B cell (primary cell): Measurements from ENCODE around the gene COPZ1. TPM values are rescaled to one million over a fixed set of nuclear protein-coding genes. Genes with fewer than 3 reads are reported as not detected.

Source experiments
- ATAC-seq: fragments of 200-7000 bp; cut with Tn5 transposase; one replicate; pipeline ENCODE4 v1.10.0; 2021; ENCODE audit warnings: low read depth, mild to moderate bottlenecking, moderate number of reproducible peaks, moderate library complexity
- CTCF ChIA-PET: fragments of 350-600 bp; sonication (Branson Sonifier 250); formaldehyde crosslinking; loops from one replicate; lab custom pipeline; 2021; ENCODE audit warnings: antibody characterized with exemption, inconsistent platforms; lab: Charles Lee
- POLR2A ChIA-PET: fragments of 350-600 bp; sonication (Branson Sonifier 250); formaldehyde crosslinking; loops from one replicate; lab custom pipeline; 2021; ENCODE audit warnings: antibody characterized with exemption; lab: Charles Lee
- DNase-seq: peaks from one replicate; pipeline ENCODE4 v3.0.0; 2013
- H2AFZ ChIP-seq: 2 replicates; pipeline ENCODE4 v1.6.1; 2012; ENCODE audit warnings: mild to moderate bottlenecking, low read depth, low read length; ENCODE audit not compliant: insufficient read depth, poor library complexity, severe bottlenecking
- H3K27ac ChIP-seq, 2 donors: 1 replicate in 1 of 2; 2 replicates in 1 of 2; pipeline ENCODE4 v1.5.1; 2012 to 2013; ENCODE audit warnings: low read length in 2 of 2, mild to moderate bottlenecking in 2 of 2, moderate library complexity in 1 of 2
- H3K27me3 ChIP-seq, 4 experiments: fragments of 200-600 bp in 1 of 4; sonication (generic) in 1 of 4; replicated peaks in 1 of 4; 1 replicate in 2 of 4; 2 replicates in 2 of 4; pipeline versions ENCODE4 v1.6.1 to v1.7.0; 2013 to 2016; ENCODE audit warnings: low read length in 3 of 4, mild to moderate bottlenecking in 2 of 4, mixed read lengths in 1 of 4, moderate library complexity in 1 of 4; ENCODE audit not compliant: insufficient read depth in 4 of 4, control insufficient read depth in 3 of 4; ENCODE audit errors: control extremely low read depth in 1 of 4
- H3K36me3 ChIP-seq, 2 experiments: replicated peaks in 1 of 2; 1 replicate in 1 of 2; 2 replicates in 1 of 2; pipeline versions ENCODE4 v1.6.1 to v1.7.1; 2013; ENCODE audit warnings: low read length in 1 of 2; ENCODE audit not compliant: insufficient read depth in 2 of 2, control insufficient read depth in 1 of 2; ENCODE audit errors: control extremely low read depth in 1 of 2, extremely low read depth in 1 of 2
- H3K4me1 ChIP-seq, 2 donors: fragments of 200-600 bp in 1 of 2; sonication (generic) in 1 of 2; 1 replicate in 1 of 2; 2 replicates in 1 of 2; pipeline versions ENCODE4 v1.5.1 to v1.6.1; 2013 to 2017; ENCODE audit warnings: low read length in 2 of 2; ENCODE audit not compliant: control insufficient read depth in 2 of 2, insufficient read depth in 2 of 2
- H3K4me2 ChIP-seq: replicated peaks from 2 replicates; pipeline ENCODE3; 2012; ENCODE audit warnings: mild to moderate bottlenecking, low read depth, low read length; ENCODE audit not compliant: poor library complexity, severe bottlenecking
- H3K4me3 ChIP-seq, 5 experiments: fragments of 200-600 bp in 1 of 5; sonication (generic) in 1 of 5; 1 replicate in 3 of 5; 2 replicates in 2 of 5; pipeline versions ENCODE4 v1.5.1 to v1.7.0; 2011 to 2016; ENCODE audit warnings: low read length in 4 of 5, mild to moderate bottlenecking in 4 of 5, low read depth in 2 of 5, control low read depth in 1 of 5, moderate library complexity in 1 of 5; ENCODE audit not compliant: insufficient read depth in 1 of 5; ENCODE audit errors: control extremely low read depth in 1 of 5, extremely low read depth in 1 of 5
- H3K79me2 ChIP-seq: fragments of 200-600 bp; sonication (generic); one replicate; pipeline ENCODE4 v1.6.0; 2016; ENCODE audit warnings: low read length; ENCODE audit not compliant: control insufficient read depth, insufficient read depth
- H3K9ac ChIP-seq: fragments of 200-600 bp; sonication (generic); 2 replicates; pipeline ENCODE4 v1.6.1; 2017; ENCODE audit warnings: mild to moderate bottlenecking, low read length, moderate library complexity
- H3K9me3 ChIP-seq, 3 donors: one replicate each; pipeline versions ENCODE4 v1.6.1 to v1.7.1; 2013; ENCODE audit warnings: low read length in 2 of 3; ENCODE audit not compliant: control insufficient read depth in 2 of 3, insufficient read depth in 1 of 3; ENCODE audit errors: control extremely low read depth in 1 of 3
- H4K20me1 ChIP-seq: 2 replicates; pipeline ENCODE4 v1.6.0; 2012; ENCODE audit warnings: mild to moderate bottlenecking, low read length; ENCODE audit not compliant: insufficient read depth, control insufficient read depth, poor library complexity, severe bottlenecking
- H3K27ac Mint-ChIP-seq: one replicate; pipeline ENCODE4 v1.8.0; 2021; ENCODE audit warnings: mixed read lengths
- H3K27me3 Mint-ChIP-seq: one replicate; pipeline ENCODE4 v1.8.0; 2021; ENCODE audit warnings: mixed read lengths
- H3K4me1 Mint-ChIP-seq: one replicate; pipeline ENCODE4 v1.8.0; 2021; ENCODE audit warnings: mixed read lengths
- H3K4me3 Mint-ChIP-seq: one replicate; pipeline ENCODE4 v1.8.0; 2021; ENCODE audit warnings: mixed read lengths
- H3K9me3 Mint-ChIP-seq: one replicate; pipeline ENCODE4 v1.8.0; 2022; ENCODE audit warnings: mixed read lengths; ENCODE audit not compliant: insufficient read depth
- EZH2 ChIP-seq: IDR thresholded peaks from 2 replicates; pipeline ENCODE4 v1.6.1; 2012; ENCODE audit warnings: borderline replicate concordance, low read depth, mild to moderate bottlenecking, moderate library complexity, low read length; ENCODE audit not compliant: insufficient read depth, poor library complexity, severe bottlenecking
- WGBS: methylation state at CpG from one replicate; pipeline ENCODE4 v1.1.5; 2013; ENCODE audit warnings: missing lambda C conversion rate; ENCODE audit not compliant: insufficient coverage; 5-methylcytosine and 5-hydroxymethylcytosine counted together
- intact Hi-C: fragments of 100-400 bp; cut with micrococcal nuclease; formaldehyde crosslinking; loops from one replicate; pipeline ENCODE4 v1.10.0; 2022
- polyA plus RNA-seq: library from polyadenylated mRNA; depleted of rRNA; stranded (reverse); fragments of >200 nt; gene quantifications from 2 replicates; pipeline ENCODE4 v1.2.3, GENCODE V29; 2012
- total RNA-seq, 2 donors: library from RNA; stranded (reverse); fragments of 120-200 nt in 1 of 2; gene quantifications; 1 replicate in 1 of 2; 2 replicates in 1 of 2; pipeline versions ENCODE4 v1.2.3 to v1.2.4, GENCODE V29; 2013 to 2022
- TF ChIP-seq, protein P1 (sequence below): fragments of 200-600 bp; IDR thresholded peaks from one replicate; pipeline ENCODE4 v1.8.0; 2022; ENCODE audit warnings: antibody characterized with exemption, mild to moderate bottlenecking

Gene COPZ1
- total and polyA plus RNA-seq, 2 donors (not counting 1 experiment from before 2014, with no cell fraction given) = 54.9 to 72.1 TPM

DNA sequence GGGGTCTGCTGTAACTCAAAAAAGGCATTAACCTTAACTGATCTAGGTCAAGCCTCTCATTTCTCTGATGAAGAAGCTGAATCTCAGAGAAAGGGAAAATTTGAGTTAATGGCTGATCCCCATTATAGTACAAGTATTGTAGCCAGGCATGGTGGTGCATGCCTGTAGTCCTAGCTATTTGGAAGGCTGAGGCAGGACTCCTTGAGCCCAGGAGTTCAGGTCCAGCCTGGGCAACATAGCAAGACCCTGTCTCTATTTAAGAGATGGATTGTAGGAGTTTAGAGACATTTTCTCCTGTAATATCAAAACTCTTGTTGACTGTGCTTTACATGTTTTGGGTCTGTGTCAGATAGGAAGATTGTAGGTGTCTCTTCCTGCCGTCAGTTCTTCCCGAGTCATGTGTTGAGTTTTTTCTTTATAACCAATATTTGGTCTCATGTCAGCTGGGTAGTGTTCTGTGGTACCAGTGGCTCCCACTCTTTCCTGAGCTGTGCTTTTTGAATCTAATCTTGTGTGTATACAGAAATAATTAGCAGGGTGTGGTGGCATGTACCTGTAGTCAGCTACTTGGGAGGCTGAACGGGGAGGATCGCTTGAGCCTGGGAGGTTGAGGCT is 8.6 kb downstream of the COPZ1 start:
- peaks cover 26% of the 10 kb centered on the region for H4K20me1 ChIP-seq
- H3K27me3 ChIP-seq = no peaks in the 10 kb centered on the region
- no peak overlapping the region for H2AFZ ChIP-seq
- H3K4me3 ChIP-seq = no peak overlapping the region
- peaks cover under 1 to 20% of the 10 kb centered on the region in 2 experiments for H3K36me3 ChIP-seq
- ATAC-seq (no peak), DNase-seq (no peak)
- TF ChIP-seq, protein P1, sequence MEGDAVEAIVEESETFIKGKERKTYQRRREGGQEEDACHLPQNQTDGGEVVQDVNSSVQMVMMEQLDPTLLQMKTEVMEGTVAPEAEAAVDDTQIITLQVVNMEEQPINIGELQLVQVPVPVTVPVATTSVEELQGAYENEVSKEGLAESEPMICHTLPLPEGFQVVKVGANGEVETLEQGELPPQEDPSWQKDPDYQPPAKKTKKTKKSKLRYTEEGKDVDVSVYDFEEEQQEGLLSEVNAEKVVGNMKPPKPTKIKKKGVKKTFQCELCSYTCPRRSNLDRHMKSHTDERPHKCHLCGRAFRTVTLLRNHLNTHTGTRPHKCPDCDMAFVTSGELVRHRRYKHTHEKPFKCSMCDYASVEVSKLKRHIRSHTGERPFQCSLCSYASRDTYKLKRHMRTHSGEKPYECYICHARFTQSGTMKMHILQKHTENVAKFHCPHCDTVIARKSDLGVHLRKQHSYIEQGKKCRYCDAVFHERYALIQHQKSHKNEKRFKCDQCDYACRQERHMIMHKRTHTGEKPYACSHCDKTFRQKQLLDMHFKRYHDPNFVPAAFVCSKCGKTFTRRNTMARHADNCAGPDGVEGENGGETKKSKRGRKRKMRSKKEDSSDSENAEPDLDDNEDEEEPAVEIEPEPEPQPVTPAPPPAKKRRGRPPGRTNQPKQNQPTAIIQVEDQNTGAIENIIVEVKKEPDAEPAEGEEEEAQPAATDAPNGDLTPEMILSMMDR = no peak
- TF ChIP-seq EZH2 = no peak
- POLR2A ChIA-PET = no interaction called here
- Mint-ChIP-seq H3K27ac (no peak overlapping the region), H3K27me3 (no peaks in the 10 kb centered on the region), H3K4me1 (peaks cover 32% of the 10 kb centered on the region), H3K4me3 (no peak overlapping the region), H3K9me3 (no peaks in the 10 kb centered on the region)
- CTCF ChIA-PET = interaction anchor here (0.6 to 5.4 kb wide), 6 partner anchors 9 to 66 kb away, joined by 3 to 44 read pairs (median 4); partner anchors contain the start of gene COPZ1
- H3K9me3 ChIP-seq = no peaks in the 10 kb centered on the region
- intact Hi-C loops = no loop called here
- peaks cover 93% of the 10 kb centered on the region for H3K79me2 ChIP-seq
- 100% methylated on average over 1 of the region's 4 CpGs for WGBS
- H3K4me1 ChIP-seq = peaks cover 4 to 5% of the 10 kb centered on the region in 2 donors
- no peak overlapping the region for H3K9ac ChIP-seq
- H3K4me2 ChIP-seq = no peak overlapping the region
- H3K27ac ChIP-seq = no peak overlapping the region

DNA sequence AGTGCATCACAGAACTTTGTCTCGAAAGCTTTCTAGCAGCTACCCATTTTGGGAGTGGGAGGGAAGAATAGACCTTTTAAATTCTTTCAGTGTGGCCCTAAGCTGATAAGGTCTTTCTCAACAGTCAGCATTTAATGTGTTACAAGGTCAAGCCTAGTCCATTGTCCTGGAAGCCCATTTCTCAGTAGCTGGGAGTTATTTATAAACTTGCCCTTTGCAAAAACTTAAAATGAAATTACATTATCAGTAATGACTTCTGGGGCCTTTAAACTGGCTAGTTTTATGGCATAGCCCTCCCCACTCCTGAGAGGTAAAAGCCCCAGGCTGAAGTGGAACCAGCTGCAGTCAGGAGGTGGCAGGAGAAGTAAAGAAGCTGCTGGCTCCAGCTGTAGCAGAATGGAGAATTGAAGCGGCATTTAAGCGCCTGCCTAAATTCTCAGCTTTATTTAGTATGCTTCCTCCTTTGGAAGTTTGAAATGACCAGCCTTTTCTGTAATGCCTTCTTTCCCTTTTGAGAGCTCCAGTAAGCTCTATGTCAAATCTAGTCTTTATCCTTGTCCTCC is 12.4 kb downstream of the COPZ1 start:
- WGBS = 92% methylated on average over 2 of the region's 3 CpGs
- Mint-ChIP-seq H3K9me3 (no peaks in the 10 kb centered on the region), H3K27me3 (no peaks in the 10 kb centered on the region), H3K4me1 (peaks cover 11% of the 10 kb centered on the region), H3K27ac (no peak overlapping the region), H3K4me3 (no peak overlapping the region)
- Histone ChIP-seq H3K27ac (no peak overlapping the region), H3K4me3 (no peak overlapping the region), H2AFZ (no peak overlapping the region), H3K27me3 (no peaks in the 10 kb centered on the region), H3K9ac (no peak overlapping the region), H3K4me2 (no peak overlapping the region), H3K36me3 (peaks cover 4 to 27% of the 10 kb centered on the region in 2 experiments), H3K4me1 (no peaks in the 10 kb centered on the region), H3K79me2 (peaks cover 57% of the 10 kb centered on the region), H4K20me1 (peaks cover 14% of the 10 kb centered on the region), H3K9me3 (no peaks in the 10 kb centered on the region)
- ATAC-seq (no peak), DNase-seq (no peak)
- ChIA-PET POLR2A (interaction anchor here (0.6 kb wide), 1 partner anchor 137 kb away, joined by 4 read pairs; no protein-coding TSS in a partner anchor), CTCF (interaction anchor here (0.6 to 5.4 kb wide), 23 partner anchors 9 to 379 kb away, joined by 3 to 44 read pairs (median 4); partner anchors contain the start of gene COPZ1)
- TF ChIP-seq, protein P1 = no peak
- no peak for TF ChIP-seq EZH2
- intact Hi-C loops = no loop called here
